Measurements from ENCODE around the gene SENP6. TPM values are rescaled to one million over a fixed set of nuclear protein-coding genes. Genes with fewer than 3 reads are reported as not detected.
"Not testable (repeated sequence)": the region's sequence is repeated elsewhere in the genome, so short reads cannot be mapped to it uniquely, and the experiment has no call there.

The SENP6 gene
- total RNA-seq, 1 donor from 2014 or later: 136 TPM

GRCh38 chr6:75609639-75610590 lies 8.2 kb downstream of the SENP6 start:
- no peak for DNase-seq

- DNase-seq: no peak
Observed at GRCh38 chr6:75611011-75611701, 9.5 kb downstream of the SENP6 start.

- DNase-seq: no peak
Observed at GRCh38 chr6:75611702-75612375, 10.2 kb downstream of the SENP6 start.

GRCh38 chr6:75612434-75612833 lies 10.8 kb downstream of the SENP6 start:
- no peak for DNase-seq

GRCh38 chr6:75613056-75613501 lies 11.4 kb downstream of the SENP6 start:
- no peak for DNase-seq

GRCh38 chr6:75618437-75618836 lies 16.8 kb downstream of the SENP6 start:
- DNase-seq: no peak

- peak; percentile 42 for DNase-seq
Observed at GRCh38 chr6:75619230-75619899, 17.7 kb downstream of the SENP6 start.

- no peak for DNase-seq
Observed at GRCh38 chr6:75620381-75621304, 19.0 kb downstream of the SENP6 start.

- DNase-seq: no peak
Observed at GRCh38 chr6:75621846-75622245, 20.2 kb downstream of the SENP6 start.

- no peak for DNase-seq
Observed at GRCh38 chr6:75623491-75623890, 21.8 kb downstream of the SENP6 start.

- DNase-seq: no peak
Observed at GRCh38 chr6:75624335-75624734, 22.7 kb downstream of the SENP6 start.

- DNase-seq: no peak
Observed at GRCh38 chr6:75624988-75625387, 23.3 kb downstream of the SENP6 start.

GRCh38 chr6:75626561-75626960 lies 24.9 kb downstream of the SENP6 start:
- DNase-seq: no peak

GRCh38 chr6:75627708-75628107 lies 26.0 kb downstream of the SENP6 start:
- not testable (repeated sequence) for DNase-seq

- no peak for DNase-seq
Observed at GRCh38 chr6:75631859-75632635, 30.4 kb downstream of the SENP6 start.

- DNase-seq: no peak
Observed at GRCh38 chr6:75633045-75633444, 31.4 kb downstream of the SENP6 start.

GRCh38 chr6:75642311-75642710 lies 40.6 kb downstream of the SENP6 start:
- no peak for DNase-seq

GRCh38 chr6:75643173-75643572 lies 41.5 kb downstream of the SENP6 start:
- DNase-seq: no peak

GRCh38 chr6:75656479-75656878 lies 54.8 kb downstream of the SENP6 start:
- DNase-seq: no peak

GRCh38 chr6:75657327-75657726 lies 55.6 kb downstream of the SENP6 start:
- DNase-seq: no peak
